Measurements from ENCODE around the gene FCER1G.
"Not testable (repeated sequence)": the region's sequence is repeated elsewhere in the genome, so short reads cannot be mapped to it uniquely, and the experiment has no call there.

FCER1G gene

GRCh38 chr1:161220002-161220401, 4.9 kb downstream of the FCER1G start:
- H3K4me3 ChIP-seq (IDR thresholded peaks at IDR 0.05; ENCODE audit: insufficient read depth, low read depth, low read length): no peak overlapping the region
- no peaks in the 10 kb centered on the region for H3K79me2 ChIP-seq (ENCODE audit: insufficient read depth, low read depth)
- H2AFZ ChIP-seq (ENCODE audit: low read depth): no peak overlapping the region
- no peaks in the 10 kb centered on the region for H3K27me3 ChIP-seq (ENCODE audit: insufficient read depth, low read depth)
- no peak overlapping the region for H3K9ac ChIP-seq
- no peak overlapping the region for H3K27ac ChIP-seq
- no peak for TF ChIP-seq CTCF (conservative IDR thresholded peaks at IDR 0.05; ENCODE audit: low read depth, low read length)
- no peaks in the 10 kb centered on the region for H4K20me1 ChIP-seq (ENCODE audit: insufficient read depth)
- no peaks in the 10 kb centered on the region for H3K36me3 ChIP-seq (ENCODE audit: insufficient read depth)
- H3K4me2 ChIP-seq: no peak overlapping the region
- peaks cover 23% of the 10 kb centered on the region for H3K4me1 ChIP-seq (ENCODE audit: low read depth, poor library complexity, severe bottlenecking)

- Histone ChIP-seq H3K4me3 (IDR thresholded peaks at IDR 0.05; ENCODE audit: insufficient read depth, low read depth, low read length) (no peak overlapping the region), H3K4me2 (no peak overlapping the region), H2AFZ (ENCODE audit: low read depth) (no peak overlapping the region), H3K27me3 (ENCODE audit: insufficient read depth, low read depth) (no peaks in the 10 kb centered on the region), H3K9ac (no peak overlapping the region), H3K27ac (no peak overlapping the region), H3K4me1 (ENCODE audit: low read depth, poor library complexity, severe bottlenecking) (peaks cover 26% of the 10 kb centered on the region), H4K20me1 (ENCODE audit: insufficient read depth) (no peaks in the 10 kb centered on the region), H3K79me2 (ENCODE audit: insufficient read depth, low read depth) (peaks cover 10% of the 10 kb centered on the region), H3K36me3 (ENCODE audit: insufficient read depth) (no peaks in the 10 kb centered on the region)
- TF ChIP-seq CTCF (conservative IDR thresholded peaks at IDR 0.05; ENCODE audit: low read depth, low read length): no peak
Measured at GRCh38 chr1:161222175-161223019, 7.3 kb downstream of the FCER1G start.

- no peak overlapping the region for H3K4me2 ChIP-seq
- H3K9ac ChIP-seq: no peak overlapping the region
- no peaks in the 10 kb centered on the region for H3K27me3 ChIP-seq (ENCODE audit: insufficient read depth, low read depth)
- H4K20me1 ChIP-seq (ENCODE audit: insufficient read depth): no peaks in the 10 kb centered on the region
- no peak overlapping the region for H2AFZ ChIP-seq (ENCODE audit: low read depth)
- H3K36me3 ChIP-seq (ENCODE audit: insufficient read depth): no peaks in the 10 kb centered on the region
- H3K27ac ChIP-seq: no peak overlapping the region
- no peak overlapping the region for H3K4me3 ChIP-seq (IDR thresholded peaks at IDR 0.05; ENCODE audit: insufficient read depth, low read depth, low read length)
- peaks cover 23% of the 10 kb centered on the region for H3K4me1 ChIP-seq (ENCODE audit: low read depth, poor library complexity, severe bottlenecking)
- TF ChIP-seq CTCF (conservative IDR thresholded peaks at IDR 0.05; ENCODE audit: low read depth, low read length): no peak
- peaks cover 10% of the 10 kb centered on the region for H3K79me2 ChIP-seq (ENCODE audit: insufficient read depth, low read depth)
Measured at GRCh38 chr1:161223805-161224694, 9.0 kb downstream of the FCER1G start.

GRCh38 chr1:161224695-161225087, 9.6 kb downstream of the FCER1G start:
- not testable (repeated sequence) for H3K36me3 ChIP-seq (ENCODE audit: insufficient read depth); H3K27ac ChIP-seq; H3K4me3 ChIP-seq (IDR thresholded peaks at IDR 0.05; ENCODE audit: insufficient read depth, low read depth, low read length); H4K20me1 ChIP-seq (ENCODE audit: insufficient read depth); H3K9ac ChIP-seq; H3K79me2 ChIP-seq (ENCODE audit: insufficient read depth, low read depth); H3K27me3 ChIP-seq (ENCODE audit: insufficient read depth, low read depth)
- Histone ChIP-seq H3K4me2 (peak overlapping the region; percentile 57), H2AFZ (ENCODE audit: low read depth) (peak overlapping the region; percentile 70; the same call in 1 of the 2 replicates), H3K4me1 (ENCODE audit: low read depth, poor library complexity, severe bottlenecking) (peaks cover 23% of the 10 kb centered on the region)
